ENCODE data around the gene RANBP1. TPM values are rescaled to one million over a fixed set of nuclear protein-coding genes. Genes with fewer than 3 reads are reported as not detected.

RANBP1 gene
- total RNA-seq, 2 donors from 2014 or later: 57.0 to 61.6 TPM

- intact Hi-C loops (cut with DNase I): no loop called here
- DNase-seq (ENCODE audit: low spot score): no peak
Observed at GRCh38 chr22:20142711-20143621, 27.1 kb downstream of the RANBP1 start.

GRCh38 chr22:20143883-20144665 is 28.2 kb downstream of the RANBP1 start:
- intact Hi-C loops (cut with DNase I): no loop called here
- no peak for DNase-seq (ENCODE audit: low spot score)

- DNase-seq (ENCODE audit: low spot score): no peak
- intact Hi-C loops (cut with DNase I): no loop called here
Observed at GRCh38 chr22:20145206-20145831, 29.4 kb downstream of the RANBP1 start.

GRCh38 chr22:20145832-20146223 is 29.9 kb downstream of the RANBP1 start:
- intact Hi-C loops (cut with DNase I): no loop called here
- no peak for DNase-seq (ENCODE audit: low spot score)

GRCh38 chr22:20146777-20147176 is 30.9 kb downstream of the RANBP1 start:
- intact Hi-C loops (cut with DNase I): no loop called here
- DNase-seq (ENCODE audit: low spot score): no peak

- no peak for DNase-seq (ENCODE audit: low spot score)
- intact Hi-C loops (cut with DNase I): no loop called here
Observed at GRCh38 chr22:20147237-20147988, 31.5 kb downstream of the RANBP1 start.

- DNase-seq (ENCODE audit: low spot score): no peak
- intact Hi-C loops (cut with DNase I): no loop called here
Observed at GRCh38 chr22:20148414-20148813, 32.5 kb downstream of the RANBP1 start.

GRCh38 chr22:20149257-20150250 is 33.6 kb downstream of the RANBP1 start:
- DNase-seq (ENCODE audit: low spot score): no peak
- intact Hi-C loops (cut with DNase I): no loop called here

GRCh38 chr22:20150381-20151275 is 34.7 kb downstream of the RANBP1 start, which contains the start of gene CCDC188:
TSS of gene CCDC188 (minus strand) at chr22:20151055. CDS start at chr22:20150986, 69 bp downstream.
- intact Hi-C loops (cut with DNase I): no loop called here
- DNase-seq (ENCODE audit: low spot score): no peak

- intact Hi-C loops (cut with DNase I): no loop called here
- DNase-seq (ENCODE audit: low spot score): no peak
Observed at GRCh38 chr22:20151276-20151588, 35.3 kb downstream of the RANBP1 start.

GRCh38 chr22:20152464-20152890 is 36.6 kb downstream of the RANBP1 start:
- no peak for DNase-seq (ENCODE audit: low spot score)
- intact Hi-C loops (cut with DNase I): no loop called here

- no peak for DNase-seq (ENCODE audit: low spot score)
- intact Hi-C loops (cut with DNase I): no loop called here
Observed at GRCh38 chr22:20153945-20154344, 38.0 kb downstream of the RANBP1 start.

GRCh38 chr22:20154602-20155187 is 38.8 kb downstream of the RANBP1 start:
- no peak for DNase-seq (ENCODE audit: low spot score)
- intact Hi-C loops (cut with DNase I): loop anchor here in 1 of 2 donors (5.0 kb wide), 1 partner anchor 113 kb away; the partner anchor contains the start of gene RTN4R

- peak; percentile 88 for DNase-seq (ENCODE audit: low spot score)
- intact Hi-C loops (cut with DNase I): loop anchor here in 1 of 2 donors (2.0 to 5.0 kb wide), 2 partner anchors 112 to 129 kb away; partner anchors contain the start of gene RTN4R
Observed at GRCh38 chr22:20155330-20156041, 39.6 kb downstream of the RANBP1 start.

- intact Hi-C loops (cut with DNase I): loop anchor here in 1 of 2 donors (2.0 to 5.0 kb wide), 2 partner anchors 111 to 129 kb away; partner anchors contain the start of gene RTN4R
- DNase-seq (ENCODE audit: low spot score): no peak
Observed at GRCh38 chr22:20156042-20156389, 40.1 kb downstream of the RANBP1 start.
